K562 (cell line): Measurements from ENCODE around the gene PACRG. TPM values are rescaled to one million over a fixed set of nuclear protein-coding genes. Genes with fewer than 3 reads are reported as not detected.

Source experiments
- BRF1 ChIP-seq: IDR thresholded peaks from 3 replicates; pipeline ENCODE4 v1.6.1; 2011; ENCODE audit warnings: borderline replicate concordance, mild to moderate bottlenecking; ENCODE audit not compliant: insufficient read length; ENCODE audit errors: extremely low read depth
- CBX5 ChIP-seq: IDR thresholded peaks from 2 replicates; pipeline ENCODE4 v1.6.1; 2014; ENCODE audit warnings: low read depth, borderline replicate concordance
- ELF2 ChIP-seq: fragments of 250-450 bp; sonication (Bioruptor Pico); IDR thresholded peaks from 2 replicates; pipeline ENCODE4 v1.5.0; 2021; ENCODE audit warnings: mild to moderate bottlenecking
- KAT2B ChIP-seq: IDR thresholded peaks from one replicate; pipeline ENCODE4 v1.6.1; 2012; ENCODE audit warnings: low read depth, mild to moderate bottlenecking, control low read depth, inconsistent platforms, low read length, moderate library complexity
- KAT7 ChIP-seq: sonication (generic); formaldehyde crosslinking; IDR thresholded peaks from 2 replicates; pipeline ENCODE4 v1.8.0; 2022; ENCODE audit warnings: missing genetic modification reagents, mild to moderate bottlenecking, borderline replicate concordance
- KHSRP ChIP-seq: fragments of 450-650 bp; IDR thresholded peaks from 2 replicates; pipeline ENCODE4 v1.6.1; 2017
- MCM7 ChIP-seq, 2 experiments: fragments of 450-650 bp; IDR thresholded peaks; 2 replicates each; pipeline ENCODE4 v1.6.1; 2016 to 2018
- ZSCAN29 ChIP-seq: fragments of 450-650 bp; IDR thresholded peaks from 2 replicates; pipeline ENCODE4 v1.6.1; 2017
- polyA plus RNA-seq, 8 experiments: library from polyadenylated mRNA; depleted of rRNA in 4 of 8; stranded (reverse) in 5 of 8; unstranded in 3 of 8; fragments of >200 nt; fragmentation: Nextera tagmentation in 2 of 8; fragmentation: Illumina TruSeq in 1 of 8; extraction: Ambion mirVana in 2 of 8; extraction: Trizol in 1 of 8; gene quantifications; 2 replicates each; pipeline versions ENCODE4 v1.2.1 to v1.2.3, GENCODE V29; 2011 to 2014; ENCODE audit warnings: inconsistent platforms in 1 of 8, missing spikeins in 1 of 8
- total RNA-seq, 7 experiments: library from RNA; depleted of rRNA in 6 of 7; stranded (reverse); fragments of >200 nt in 6 of 7; fragmentation: Illumina TruSeq in 2 of 7; extraction: Trizol in 2 of 7; gene quantifications; 2 replicates each; pipeline versions ENCODE4 v1.2.1 to v1.2.3, GENCODE V29; 2011 to 2021; ENCODE audit warnings: low replicate concordance in 1 of 7
- TF ChIP-seq, protein P1 (sequence below): fragments of 250-450 bp; sonication (Bioruptor Pico); IDR thresholded peaks from 2 replicates; pipeline ENCODE4 v1.4.0; 2020; ENCODE audit warnings: mild to moderate bottlenecking, moderate library complexity
- TF ChIP-seq, protein P2 (sequence below): sonication (generic); formaldehyde crosslinking; IDR thresholded peaks from 2 replicates; pipeline ENCODE4 v1.8.1; 2023; ENCODE audit warnings: mild to moderate bottlenecking, missing genetic modification reagents
- TF ChIP-seq, protein P3 (sequence below): sonication (generic); formaldehyde crosslinking; IDR thresholded peaks from 2 replicates; pipeline ENCODE4 v1.9.0; 2022; ENCODE audit warnings: mild to moderate bottlenecking, missing genetic modification reagents
- TF ChIP-seq, protein P4 (sequence below): IDR thresholded peaks from 2 replicates; pipeline ENCODE4 v1.6.1; 2014; ENCODE audit warnings: antibody characterized with exemption
- TF ChIP-seq, protein P5 (sequence below): fragments of 450-650 bp; formaldehyde crosslinking; IDR thresholded peaks from 2 replicates; pipeline ENCODE4 v1.4.0; 2022; ENCODE audit warnings: mild to moderate bottlenecking, moderate library complexity
- TF ChIP-seq, protein P6 (sequence below): fragments of 150-350 bp; conservative IDR thresholded peaks from 2 replicates; pipeline ENCODE4 v1.6.1; 2014; ENCODE audit warnings: low read length
- TF ChIP-seq, protein P7 (sequence below): fragments of 450-650 bp; formaldehyde crosslinking; conservative IDR thresholded peaks from 2 replicates; pipeline ENCODE4 v1.4.0; 2022; ENCODE audit warnings: mild to moderate bottlenecking, missing genetic modification characterization

Gene PACRG
- total and polyA plus RNA-seq, 9 of the 15 experiments (the other 6 are each of a cell fraction or from before 2014, with no cell fraction given): 0.04 TPM; not detected in 8

DNA sequence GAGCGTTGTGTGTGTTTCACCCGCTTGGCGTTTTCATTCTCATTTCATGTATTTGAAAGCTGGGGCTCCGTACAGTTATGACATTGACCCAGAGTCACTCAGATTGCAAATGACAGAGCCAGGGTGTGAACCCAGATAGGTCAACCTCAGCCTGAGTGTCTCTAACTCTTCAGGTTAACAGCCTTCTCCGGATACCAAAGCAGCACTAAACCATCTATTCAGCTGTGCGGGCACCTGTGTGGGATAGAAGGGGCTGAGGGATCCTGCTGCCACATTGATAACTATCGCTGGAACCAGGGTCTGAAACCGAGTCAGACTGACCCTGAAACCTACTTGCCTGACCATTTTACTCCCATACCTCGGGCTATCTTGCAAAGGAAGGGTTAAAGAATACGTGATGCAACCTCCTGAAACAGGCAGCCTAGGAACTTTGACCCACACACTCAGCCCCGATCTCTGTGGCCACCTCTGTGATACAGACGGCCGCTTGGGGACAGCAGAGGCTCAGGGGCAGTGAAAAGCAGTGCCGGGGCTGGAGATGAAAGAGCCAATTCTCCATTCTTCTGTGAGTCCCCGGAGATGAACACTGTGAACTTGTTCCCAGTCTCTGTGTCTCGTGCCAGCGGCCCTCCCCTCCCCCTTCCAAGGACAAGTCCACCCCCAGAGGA lies 453.2 kb downstream of the PACRG start (continued):
- TF ChIP-seq, protein P1, sequence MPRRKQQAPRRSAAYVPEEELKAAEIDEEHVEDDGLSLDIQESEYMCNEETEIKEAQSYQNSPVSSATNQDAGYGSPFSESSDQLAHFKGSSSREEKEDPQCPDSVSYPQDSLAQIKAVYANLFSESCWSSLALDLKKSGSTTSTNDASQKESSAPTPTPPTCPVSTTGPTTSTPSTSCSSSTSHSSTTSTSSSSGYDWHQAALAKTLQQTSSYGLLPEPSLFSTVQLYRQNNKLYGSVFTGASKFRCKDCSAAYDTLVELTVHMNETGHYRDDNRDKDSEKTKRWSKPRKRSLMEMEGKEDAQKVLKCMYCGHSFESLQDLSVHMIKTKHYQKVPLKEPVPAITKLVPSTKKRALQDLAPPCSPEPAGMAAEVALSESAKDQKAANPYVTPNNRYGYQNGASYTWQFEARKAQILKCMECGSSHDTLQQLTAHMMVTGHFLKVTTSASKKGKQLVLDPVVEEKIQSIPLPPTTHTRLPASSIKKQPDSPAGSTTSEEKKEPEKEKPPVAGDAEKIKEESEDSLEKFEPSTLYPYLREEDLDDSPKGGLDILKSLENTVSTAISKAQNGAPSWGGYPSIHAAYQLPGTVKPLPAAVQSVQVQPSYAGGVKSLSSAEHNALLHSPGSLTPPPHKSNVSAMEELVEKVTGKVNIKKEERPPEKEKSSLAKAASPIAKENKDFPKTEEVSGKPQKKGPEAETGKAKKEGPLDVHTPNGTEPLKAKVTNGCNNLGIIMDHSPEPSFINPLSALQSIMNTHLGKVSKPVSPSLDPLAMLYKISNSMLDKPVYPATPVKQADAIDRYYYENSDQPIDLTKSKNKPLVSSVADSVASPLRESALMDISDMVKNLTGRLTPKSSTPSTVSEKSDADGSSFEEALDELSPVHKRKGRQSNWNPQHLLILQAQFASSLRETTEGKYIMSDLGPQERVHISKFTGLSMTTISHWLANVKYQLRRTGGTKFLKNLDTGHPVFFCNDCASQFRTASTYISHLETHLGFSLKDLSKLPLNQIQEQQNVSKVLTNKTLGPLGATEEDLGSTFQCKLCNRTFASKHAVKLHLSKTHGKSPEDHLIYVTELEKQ (CRISPR knock-in tag): 0 out of 2 replicates have a peak, but pooled peaks have one; percentile 63
- TF ChIP-seq, protein P2, sequence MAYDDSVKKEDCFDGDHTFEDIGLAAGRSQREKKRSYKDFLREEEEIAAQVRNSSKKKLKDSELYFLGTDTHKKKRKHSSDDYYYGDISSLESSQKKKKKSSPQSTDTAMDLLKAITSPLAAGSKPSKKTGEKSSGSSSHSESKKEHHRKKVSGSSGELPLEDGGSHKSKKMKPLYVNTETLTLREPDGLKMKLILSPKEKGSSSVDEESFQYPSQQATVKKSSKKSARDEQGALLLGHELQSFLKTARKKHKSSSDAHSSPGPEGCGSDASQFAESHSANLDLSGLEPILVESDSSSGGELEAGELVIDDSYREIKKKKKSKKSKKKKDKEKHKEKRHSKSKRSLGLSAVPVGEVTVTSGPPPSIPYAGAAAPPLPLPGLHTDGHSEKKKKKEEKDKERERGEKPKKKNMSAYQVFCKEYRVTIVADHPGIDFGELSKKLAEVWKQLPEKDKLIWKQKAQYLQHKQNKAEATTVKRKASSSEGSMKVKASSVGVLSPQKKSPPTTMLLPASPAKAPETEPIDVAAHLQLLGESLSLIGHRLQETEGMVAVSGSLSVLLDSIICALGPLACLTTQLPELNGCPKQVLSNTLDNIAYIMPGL (CRISPR knock-in tag): no peak
- TF ChIP-seq, protein P3, sequence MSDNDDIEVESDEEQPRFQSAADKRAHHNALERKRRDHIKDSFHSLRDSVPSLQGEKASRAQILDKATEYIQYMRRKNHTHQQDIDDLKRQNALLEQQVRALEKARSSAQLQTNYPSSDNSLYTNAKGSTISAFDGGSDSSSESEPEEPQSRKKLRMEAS: no peak
- TF ChIP-seq MCM7 (IDR thresholded peaks at IDR 0.05) (no peak), ELF2 (no peak), KHSRP (no peak), CBX5 (no peak), BRF1 (no peak), KAT2B (no peak), ZSCAN29 (no peak), KAT7 (CRISPR knock-in tag) (no peak)
- TF ChIP-seq, protein P4, sequence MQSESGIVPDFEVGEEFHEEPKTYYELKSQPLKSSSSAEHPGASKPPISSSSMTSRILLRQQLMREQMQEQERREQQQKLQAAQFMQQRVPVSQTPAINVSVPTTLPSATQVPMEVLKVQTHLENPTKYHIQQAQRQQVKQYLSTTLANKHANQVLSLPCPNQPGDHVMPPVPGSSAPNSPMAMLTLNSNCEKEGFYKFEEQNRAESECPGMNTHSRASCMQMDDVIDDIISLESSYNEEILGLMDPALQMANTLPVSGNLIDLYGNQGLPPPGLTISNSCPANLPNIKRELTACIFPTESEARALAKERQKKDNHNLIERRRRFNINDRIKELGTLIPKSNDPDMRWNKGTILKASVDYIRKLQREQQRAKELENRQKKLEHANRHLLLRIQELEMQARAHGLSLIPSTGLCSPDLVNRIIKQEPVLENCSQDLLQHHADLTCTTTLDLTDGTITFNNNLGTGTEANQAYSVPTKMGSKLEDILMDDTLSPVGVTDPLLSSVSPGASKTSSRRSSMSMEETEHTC: no peak
- TF ChIP-seq, protein P5, sequence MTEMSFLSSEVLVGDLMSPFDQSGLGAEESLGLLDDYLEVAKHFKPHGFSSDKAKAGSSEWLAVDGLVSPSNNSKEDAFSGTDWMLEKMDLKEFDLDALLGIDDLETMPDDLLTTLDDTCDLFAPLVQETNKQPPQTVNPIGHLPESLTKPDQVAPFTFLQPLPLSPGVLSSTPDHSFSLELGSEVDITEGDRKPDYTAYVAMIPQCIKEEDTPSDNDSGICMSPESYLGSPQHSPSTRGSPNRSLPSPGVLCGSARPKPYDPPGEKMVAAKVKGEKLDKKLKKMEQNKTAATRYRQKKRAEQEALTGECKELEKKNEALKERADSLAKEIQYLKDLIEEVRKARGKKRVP (CRISPR knock-in tag): peak; percentile 100
- TF ChIP-seq, protein P6, sequence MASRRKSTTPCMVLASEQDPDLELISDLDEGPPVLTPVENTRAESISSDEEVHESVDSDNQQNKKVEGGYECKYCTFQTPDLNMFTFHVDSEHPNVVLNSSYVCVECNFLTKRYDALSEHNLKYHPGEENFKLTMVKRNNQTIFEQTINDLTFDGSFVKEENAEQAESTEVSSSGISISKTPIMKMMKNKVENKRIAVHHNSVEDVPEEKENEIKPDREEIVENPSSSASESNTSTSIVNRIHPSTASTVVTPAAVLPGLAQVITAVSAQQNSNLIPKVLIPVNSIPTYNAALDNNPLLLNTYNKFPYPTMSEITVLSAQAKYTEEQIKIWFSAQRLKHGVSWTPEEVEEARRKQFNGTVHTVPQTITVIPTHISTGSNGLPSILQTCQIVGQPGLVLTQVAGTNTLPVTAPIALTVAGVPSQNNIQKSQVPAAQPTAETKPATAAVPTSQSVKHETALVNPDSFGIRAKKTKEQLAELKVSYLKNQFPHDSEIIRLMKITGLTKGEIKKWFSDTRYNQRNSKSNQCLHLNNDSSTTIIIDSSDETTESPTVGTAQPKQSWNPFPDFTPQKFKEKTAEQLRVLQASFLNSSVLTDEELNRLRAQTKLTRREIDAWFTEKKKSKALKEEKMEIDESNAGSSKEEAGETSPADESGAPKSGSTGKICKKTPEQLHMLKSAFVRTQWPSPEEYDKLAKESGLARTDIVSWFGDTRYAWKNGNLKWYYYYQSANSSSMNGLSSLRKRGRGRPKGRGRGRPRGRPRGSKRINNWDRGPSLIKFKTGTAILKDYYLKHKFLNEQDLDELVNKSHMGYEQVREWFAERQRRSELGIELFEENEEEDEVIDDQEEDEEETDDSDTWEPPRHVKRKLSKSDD: no peak; the same call in 1 of the 2 replicates
- TF ChIP-seq, protein P7, sequence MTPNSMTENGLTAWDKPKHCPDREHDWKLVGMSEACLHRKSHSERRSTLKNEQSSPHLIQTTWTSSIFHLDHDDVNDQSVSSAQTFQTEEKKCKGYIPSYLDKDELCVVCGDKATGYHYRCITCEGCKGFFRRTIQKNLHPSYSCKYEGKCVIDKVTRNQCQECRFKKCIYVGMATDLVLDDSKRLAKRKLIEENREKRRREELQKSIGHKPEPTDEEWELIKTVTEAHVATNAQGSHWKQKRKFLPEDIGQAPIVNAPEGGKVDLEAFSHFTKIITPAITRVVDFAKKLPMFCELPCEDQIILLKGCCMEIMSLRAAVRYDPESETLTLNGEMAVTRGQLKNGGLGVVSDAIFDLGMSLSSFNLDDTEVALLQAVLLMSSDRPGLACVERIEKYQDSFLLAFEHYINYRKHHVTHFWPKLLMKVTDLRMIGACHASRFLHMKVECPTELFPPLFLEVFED: peak; percentile 91
